DMS79 treated with DMSO at 0.1 percent for 48 hours (cell line): ENCODE results near the gene GMDS.

Experiments used
- DNase-seq: peaks from one replicate; lab custom pipeline; 2025; lab: John Stamatoyannopoulos, UW

Gene GMDS

GRCh38 chr6:2178125-2178524 lies 67.3 kb downstream of the GMDS start:
- DNase-seq, result no peak

- no peak for DNase-seq
These were observed 69.6 kb downstream of the GMDS start for GRCh38 chr6:2175825-2176224.

GRCh38 chr6:2173203-2173961 lies 72.0 kb downstream of the GMDS start:
- no peak for DNase-seq

GRCh38 chr6:2171728-2172127 lies 73.7 kb downstream of the GMDS start:
- no peak for DNase-seq

- no peak for DNase-seq
These were observed 76.9 kb downstream of the GMDS start for GRCh38 chr6:2168480-2168879.

- DNase-seq, result no peak
These were observed 78.7 kb downstream of the GMDS start for GRCh38 chr6:2166717-2167116.

GRCh38 chr6:2165286-2165685 lies 80.1 kb downstream of the GMDS start:
- no peak for DNase-seq

GRCh38 chr6:2164481-2164880 lies 80.9 kb downstream of the GMDS start:
- no peak for DNase-seq

- no peak for DNase-seq
These were observed 83.3 kb downstream of the GMDS start for GRCh38 chr6:2162079-2162445.

GRCh38 chr6:2158596-2159271 lies 86.7 kb downstream of the GMDS start:
- DNase-seq, result no peak

GRCh38 chr6:2157441-2158127 lies 87.8 kb downstream of the GMDS start:
- DNase-seq, result no peak

GRCh38 chr6:2155206-2155605 lies 90.2 kb downstream of the GMDS start:
- no peak for DNase-seq

GRCh38 chr6:2149361-2150006 lies 95.9 kb downstream of the GMDS start:
- no peak for DNase-seq

- DNase-seq, result no peak
These were observed 96.7 kb downstream of the GMDS start for GRCh38 chr6:2148748-2149147.

GRCh38 chr6:2147766-2148448 lies 97.5 kb downstream of the GMDS start:
- no peak for DNase-seq

- DNase-seq, result no peak
These were observed 98.1 kb downstream of the GMDS start for GRCh38 chr6:2147261-2147660.

- no peak for DNase-seq
These were observed 101.2 kb downstream of the GMDS start for GRCh38 chr6:2144210-2144609.

GRCh38 chr6:2141644-2142290 lies 103.6 kb downstream of the GMDS start:
- DNase-seq, result no peak

GRCh38 chr6:2140438-2141128 lies 104.8 kb downstream of the GMDS start:
- no peak for DNase-seq

- no peak for DNase-seq
These were observed 110.0 kb downstream of the GMDS start for GRCh38 chr6:2135401-2135800.

GRCh38 chr6:2134554-2134953 lies 110.9 kb downstream of the GMDS start:
- no peak for DNase-seq
